Purkinje cell (primary cell): ENCODE measurements around the gene SLC30A9. TPM values are rescaled to one million over a fixed set of nuclear protein-coding genes. Genes with fewer than 3 reads are reported as not detected.

Experiments used
- polyA plus RNA-seq: library from polyadenylated mRNA; unstranded; fragments of >200 nt; fragmentation: Nextera tagmentation; gene quantifications from 2 replicates; pipeline ENCODE4 v1.2.1, GENCODE V29; 2014

SLC30A9 gene
- 48.5 and 51.2 TPM in 2 replicates for polyA plus RNA-seq

GRCh38 chr4:41990365-41991111 is at the start of gene SLC30A9:
Gene SLC30A9, plus strand, starts transcription at chr4:41990530. Its CDS starts 122 bp downstream, at chr4:41990652.

GRCh38 chr4:41981456-41981855 is 8.9 kb upstream of the SLC30A9 start, which contains the start of gene DCAF4L1:
Gene DCAF4L1, plus strand, starts transcription at chr4:41981756. Its CDS starts 37 bp downstream, at chr4:41981793.

Other genes starting within 250 kb of the SLC30A9 start
- gene PHOX2B, start 241.8 kb upstream of the SLC30A9 start, polyA plus RNA-seq, result not detected in 2 replicates
- gene TMEM33, start 55.1 kb upstream of the SLC30A9 start, polyA plus RNA-seq, result 46.7 and 53.1 TPM in 2 replicates
- gene DCAF4L1, start 8.8 kb upstream of the SLC30A9 start, polyA plus RNA-seq, result 0.04 and 0.15 TPM in 2 replicates
- 0.30 TPM in 1 of 2 replicates, not detected in the other for gene BEND4, start 162.1 kb downstream of the SLC30A9 start, polyA plus RNA-seq